COLO668 (cell line): ENCODE measurements around the gene CPN2.

Source experiments
- DNase-seq: peaks from one replicate; lab custom pipeline; 2025; ENCODE audit not compliant: unreplicated experiment; lab: John Stamatoyannopoulos, UW

CPN2 gene

DNA sequence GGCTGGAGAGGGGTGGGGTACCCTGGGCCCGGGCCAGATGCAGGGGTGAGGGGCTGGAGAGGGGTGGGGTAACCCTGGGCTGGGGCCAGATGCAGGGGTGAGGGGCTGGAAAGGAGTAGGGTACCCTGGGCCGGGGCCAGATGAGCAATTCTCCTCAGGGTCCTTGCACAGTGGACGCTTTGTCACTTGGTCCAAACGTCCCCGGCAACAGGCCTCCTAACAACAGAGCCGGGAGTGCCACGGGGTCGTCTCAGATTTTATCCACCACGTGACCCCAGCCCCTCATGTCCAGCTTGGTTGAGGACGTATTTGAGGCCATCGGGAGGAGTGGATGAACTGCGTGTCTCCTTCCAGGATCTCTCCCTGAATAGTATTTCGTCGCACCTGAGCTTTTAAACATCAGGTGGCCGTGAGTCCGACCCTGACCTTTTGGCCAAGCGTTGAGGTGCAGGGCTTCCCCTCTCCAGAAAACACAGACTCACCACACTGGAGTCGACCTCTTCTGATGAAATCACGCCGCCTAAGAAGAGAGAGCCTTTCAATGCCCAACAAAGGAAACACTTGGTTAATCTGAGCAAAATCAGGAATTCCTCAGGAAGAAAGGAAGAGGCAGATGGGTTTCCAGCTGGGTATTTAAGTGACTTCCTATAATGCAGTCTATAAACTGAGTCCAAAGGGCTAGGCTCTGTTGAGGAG, 31.2 kb upstream of the CPN2 start:
- no peak for DNase-seq

GRCh38 chr3:194381460-194381875, 30.3 kb upstream of the CPN2 start:
- no peak for DNase-seq

GRCh38 chr3:194380326-194380725, 29.2 kb upstream of the CPN2 start:
- DNase-seq: no peak

GRCh38 chr3:194379651-194380050, 28.5 kb upstream of the CPN2 start:
- DNase-seq: no peak

DNA sequence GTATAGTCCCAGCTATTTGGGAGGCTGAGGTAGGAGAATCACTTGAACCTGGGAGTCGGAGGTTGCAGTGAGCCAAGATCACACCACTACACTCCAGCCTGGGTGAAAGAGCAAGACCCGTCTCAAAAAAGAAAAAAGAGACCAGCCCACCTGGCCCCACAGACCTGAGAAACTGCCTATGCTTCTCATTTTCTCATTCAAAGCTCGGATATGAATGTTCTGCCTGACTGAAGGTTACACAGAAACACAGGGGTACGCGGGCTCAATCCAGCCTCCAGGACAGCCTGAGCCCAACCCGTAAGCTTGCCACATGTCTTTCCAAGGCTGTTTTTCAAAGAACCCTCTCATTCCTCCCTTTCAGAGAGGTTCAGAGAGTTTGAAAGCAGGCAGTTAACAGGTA, 28.1 kb upstream of the CPN2 start:
- no peak for DNase-seq

- DNase-seq: no peak
These were observed 26.6 kb upstream of the CPN2 start for GRCh38 chr3:194377708-194378107.

GRCh38 chr3:194376241-194376560, 25.1 kb upstream of the CPN2 start:
- DNase-seq: no peak

- DNase-seq: peak; percentile 9
These were observed 24.5 kb upstream of the CPN2 start for GRCh38 chr3:194375473-194376240.

DNA sequence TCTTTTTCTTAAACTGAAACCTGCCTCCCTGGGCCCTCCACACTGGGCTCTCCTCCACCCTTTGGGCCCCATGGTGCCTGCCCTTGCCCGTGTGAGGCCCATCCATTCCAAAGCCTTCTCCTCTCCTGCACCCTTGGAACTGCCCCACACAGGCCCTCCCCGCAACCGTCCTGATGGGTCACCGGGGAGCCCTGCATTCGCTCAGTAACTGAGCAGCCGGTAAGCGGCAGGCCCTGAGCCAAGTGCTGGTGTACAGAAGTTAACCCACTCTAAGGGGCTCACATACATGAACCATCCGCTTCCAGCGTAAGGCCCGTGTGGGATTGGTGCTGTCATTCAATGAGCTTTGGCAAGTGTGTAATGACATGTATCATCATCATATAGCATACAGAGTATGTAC, 23.8 kb upstream of the CPN2 start:
- no peak for DNase-seq

- no peak for DNase-seq
These were observed 22.8 kb upstream of the CPN2 start for GRCh38 chr3:194373899-194374298.

- DNase-seq: no peak
These were observed 21.9 kb upstream of the CPN2 start for GRCh38 chr3:194373028-194373427.

- no peak for DNase-seq
These were observed 19.6 kb upstream of the CPN2 start for GRCh38 chr3:194370753-194371152.

DNA sequence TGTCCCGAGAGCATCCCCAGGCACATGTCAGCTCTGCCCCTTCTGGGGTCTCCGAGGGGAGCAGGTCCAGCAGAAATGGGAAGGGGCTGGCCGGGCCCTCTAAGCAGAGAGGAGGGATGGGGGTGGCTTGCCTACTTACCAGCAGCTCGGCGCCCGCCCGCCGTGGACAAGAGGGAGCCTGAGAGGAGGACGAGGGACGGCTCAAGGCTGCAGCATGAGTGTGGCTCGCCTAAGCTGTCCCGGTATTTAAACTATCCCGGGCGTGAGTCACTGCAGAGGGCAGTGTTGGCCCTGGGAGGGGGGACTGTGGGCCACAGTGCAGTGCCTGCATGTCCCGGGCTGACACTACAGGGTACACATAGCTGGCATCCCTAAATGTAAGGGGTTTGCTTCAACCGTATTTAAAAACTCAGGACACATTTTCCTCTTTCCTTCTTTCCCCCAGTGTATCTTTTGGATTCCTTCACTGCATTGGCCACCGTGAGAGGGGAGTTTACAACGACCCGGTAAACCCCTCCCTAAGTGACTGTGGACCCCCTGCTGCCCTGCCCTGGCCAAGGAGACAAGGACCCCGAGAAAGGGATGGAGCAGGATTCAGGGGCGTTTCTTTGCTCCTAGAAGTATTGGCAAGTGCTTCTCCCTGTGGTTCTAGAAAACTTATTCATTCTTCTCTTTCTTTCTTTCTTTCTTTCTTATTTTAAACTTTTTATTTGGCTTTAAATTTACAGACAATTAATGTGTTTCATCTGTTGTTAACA, 18.6 kb upstream of the CPN2 start, which contains the start of gene LRRC15:
TSS of gene LRRC15 (minus strand) at position 222 of the 758 bp plus-strand sequence. CDS start 8,700 bp downstream, outside the sequence.
- no peak for DNase-seq

GRCh38 chr3:194368918-194369317, 17.8 kb upstream of the CPN2 start:
- DNase-seq: no peak

- DNase-seq: no peak
These were observed 17.1 kb upstream of the CPN2 start for GRCh38 chr3:194367992-194368841.

DNA sequence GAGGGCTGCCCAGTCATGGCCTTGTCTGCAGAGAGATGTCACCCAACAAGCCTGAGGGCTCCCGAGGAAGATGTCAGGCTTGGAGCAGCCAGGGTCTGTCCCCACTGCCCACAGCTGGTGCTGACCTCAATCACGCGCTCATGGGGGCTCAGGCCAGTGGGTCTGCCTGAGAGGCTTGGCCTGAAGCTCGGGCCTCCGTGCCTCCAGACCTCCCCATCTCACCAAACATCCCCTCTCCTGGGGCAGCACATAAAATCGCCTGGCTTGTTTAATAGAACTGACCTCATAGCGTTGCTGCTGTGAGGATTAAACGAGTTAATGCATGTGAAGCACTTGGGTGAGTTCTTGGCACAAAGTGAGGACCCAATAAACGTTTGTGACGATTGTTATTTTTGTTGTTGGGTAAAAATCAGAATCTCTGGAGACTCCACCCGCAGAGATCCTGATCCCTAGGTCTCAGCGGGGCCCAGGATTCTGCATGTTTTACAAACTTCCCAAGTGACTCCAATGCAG, 14.9 kb upstream of the CPN2 start:
- DNase-seq: no peak

- DNase-seq: no peak
These were observed 14.4 kb upstream of the CPN2 start for GRCh38 chr3:194365526-194365925.

DNA sequence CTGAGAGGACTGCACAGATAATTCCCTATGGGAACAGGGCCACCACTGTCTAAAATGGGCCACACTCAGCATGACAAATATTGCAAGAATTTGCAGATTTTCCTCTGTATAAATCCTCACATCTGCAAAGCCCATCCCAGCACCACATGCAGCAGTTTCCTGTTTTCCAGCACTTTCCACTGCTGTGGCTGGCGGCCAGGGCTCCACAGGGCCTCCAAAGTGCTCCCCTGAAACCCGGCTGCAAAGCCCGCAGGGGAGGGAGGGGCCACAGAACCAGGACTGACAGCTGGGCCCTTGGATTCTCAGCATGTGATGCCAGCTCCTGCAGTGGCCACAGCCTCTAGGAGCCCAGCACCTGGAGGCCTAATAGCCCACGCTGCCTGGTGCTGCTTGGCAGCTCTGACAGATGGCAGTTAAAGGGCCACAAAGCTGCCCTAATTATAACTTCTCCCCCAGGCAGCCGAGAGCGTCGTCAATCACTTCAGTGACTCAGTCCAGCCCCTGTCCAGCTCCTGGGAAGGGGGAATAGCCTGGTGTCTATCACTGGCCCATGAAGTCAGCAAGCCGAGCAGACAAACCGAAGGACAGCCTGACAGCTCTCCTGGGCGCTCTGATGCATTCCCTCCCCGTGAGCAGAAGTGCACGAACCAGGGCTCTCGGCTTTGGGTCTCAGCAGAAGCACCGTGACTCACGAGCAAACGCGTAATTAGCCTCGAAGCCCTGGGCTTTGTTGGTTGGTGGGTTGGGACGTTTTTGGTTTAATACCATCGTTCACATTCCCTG, 13.7 kb upstream of the CPN2 start:
- DNase-seq: peak; percentile 55

DNA sequence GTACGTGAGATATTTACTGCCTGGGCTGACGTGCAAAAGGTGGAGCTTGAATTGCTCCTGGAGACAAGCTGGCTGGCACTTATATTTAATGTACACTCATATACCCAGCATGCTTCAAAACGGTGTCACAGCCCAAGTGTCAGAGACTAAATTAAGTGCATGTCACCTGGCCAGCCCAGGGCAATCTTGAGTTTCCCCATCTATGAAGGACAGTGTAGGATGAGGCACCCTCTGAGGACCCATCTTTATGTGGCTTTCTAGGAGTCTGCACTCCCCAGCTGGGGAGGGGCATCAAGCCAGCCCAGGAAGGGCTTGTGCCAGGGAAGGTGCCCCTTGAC, 13.2 kb upstream of the CPN2 start:
- DNase-seq: no peak

GRCh38 chr3:194360568-194360967, 9.4 kb upstream of the CPN2 start:
- no peak for DNase-seq
